HepG2 (cell line): ENCODE results near the gene LDLR. TPM values are rescaled to one million over a fixed set of nuclear protein-coding genes. Genes with fewer than 3 reads are reported as not detected.
A peak's percentile ranks its signal among the peaks of the same experiment; 100 is the strongest.

Source experiments
- ASH2L ChIP-seq: fragments of 300-600, 200-600 bp; sonication (generic); IDR thresholded peaks from 2 replicates; pipeline ENCODE4 v1.7.0; 2017; ENCODE audit warnings: low read depth, mild to moderate bottlenecking, moderate library complexity, mixed read lengths, low read length; ENCODE audit not compliant: insufficient read length
- BORCS8-MEF2B ChIP-seq: sonication (generic); formaldehyde crosslinking; IDR thresholded peaks from 2 replicates; pipeline ENCODE4 v1.8.0; 2022; ENCODE audit warnings: mild to moderate bottlenecking, missing genetic modification reagents
- HNRNPL ChIP-seq: fragments of 200-400 bp; formaldehyde crosslinking; IDR thresholded peaks from 2 replicates; pipeline ENCODE4 v1.6.1; 2017; ENCODE audit warnings: mild to moderate bottlenecking, low read depth, low read length
- NR2F1 ChIP-seq, 2 experiments: fragments of 450-650 bp in 1 of 2; formaldehyde crosslinking in 1 of 2; IDR thresholded peaks; 2 replicates each; pipeline versions ENCODE4 v1.5.0 to v1.6.1; 2016 to 2020; ENCODE audit warnings: mild to moderate bottlenecking in 1 of 2, missing compliant biosample characterization in 1 of 2, missing genetic modification reagents in 1 of 2, moderate library complexity in 1 of 2
- RAD21 ChIP-seq: fragments of 450-650 bp; formaldehyde crosslinking; IDR thresholded peaks from 2 replicates; pipeline ENCODE4 v1.5.0; 2020; ENCODE audit warnings: mild to moderate bottlenecking
- RBM22 ChIP-seq: fragments of 200-400 bp; formaldehyde crosslinking; optimal IDR thresholded peaks from 2 replicates; pipeline ENCODE3; 2017; ENCODE audit warnings: mild to moderate bottlenecking, low read length, moderate library complexity
- SALL1 ChIP-seq: sonication (generic); formaldehyde crosslinking; IDR thresholded peaks from 2 replicates; pipeline ENCODE4 v1.8.0; 2022; ENCODE audit warnings: mild to moderate bottlenecking, missing genetic modification reagents
- SRY ChIP-seq: sonication (generic); formaldehyde crosslinking; IDR thresholded peaks from 2 replicates; pipeline ENCODE4 v1.8.0; 2022; ENCODE audit warnings: mild to moderate bottlenecking, missing genetic modification reagents
- ZNF615 ChIP-seq: sonication (generic); formaldehyde crosslinking; IDR thresholded peaks from 2 replicates; pipeline ENCODE4 v1.5.0; 2020; ENCODE audit warnings: mild to moderate bottlenecking, missing genetic modification reagents, borderline replicate concordance
- polyA plus RNA-seq, 8 experiments: library from polyadenylated mRNA; depleted of rRNA in 3 of 8; stranded (reverse) in 7 of 8; unstranded in 1 of 8; fragments of >200 nt; fragmentation: Illumina TruSeq in 4 of 8; extraction: Trizol in 4 of 8; gene quantifications; 2 replicates each; pipeline versions ENCODE4 v1.2.1 to v1.2.3, GENCODE V29; 2011 to 2016; ENCODE audit warnings: low read depth in 4 of 8, missing spikeins in 1 of 8, mixed read lengths in 1 of 8; ENCODE audit not compliant: insufficient read depth in 1 of 8
- total RNA-seq, 5 experiments: library from RNA; depleted of rRNA; stranded (reverse); fragments of >200 nt; fragmentation: Illumina TruSeq; extraction: Trizol; gene quantifications; 2 replicates each; pipeline ENCODE4 v1.2.3, GENCODE V29; 2016; ENCODE audit warnings: low read depth in 1 of 5
- TF ChIP-seq, protein P1 (sequence below): sonication (generic); formaldehyde crosslinking; IDR thresholded peaks from 2 replicates; pipeline ENCODE4 v1.5.0; 2020; ENCODE audit warnings: mild to moderate bottlenecking, missing genetic modification reagents
- TF ChIP-seq, protein P2 (sequence below): sonication (generic); formaldehyde crosslinking; IDR thresholded peaks from 2 replicates; pipeline ENCODE4 v1.4.0; 2020; ENCODE audit warnings: missing genetic modification reagents

LDLR gene
- total and polyA plus RNA-seq, 2 of the 13 experiments (the other 11 are each of a cell fraction or from before 2014, with no cell fraction given) = 51.6 to 92.5 TPM

DNA sequence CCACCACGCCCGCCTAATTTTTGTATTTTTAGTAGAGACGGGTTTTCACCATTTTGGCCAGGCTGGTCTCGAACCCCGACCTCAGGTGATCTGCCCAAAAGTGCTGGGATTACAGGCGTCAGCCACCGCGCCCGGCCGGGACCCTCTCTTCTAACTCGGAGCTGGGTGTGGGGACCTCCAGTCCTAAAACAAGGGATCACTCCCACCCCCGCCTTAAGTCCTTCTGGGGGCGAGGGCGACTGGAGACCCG is 676 bp downstream of the LDLR start (continued):
- TF ChIP-seq RAD21 (peak; percentile 45; the same call in 1 of the 2 replicates), SALL1 (CRISPR knock-in tag) (0 out of 2 replicates have a peak, but pooled peaks have one; percentile 13), NR2F1 (CRISPR knock-in tag; IDR thresholded peaks at IDR 0.05) (peak in 1 of 2 experiments; percentile 53; a peak in 2 of 4 replicates), ZNF615 (CRISPR knock-in tag) (0 out of 2 replicates have a peak, but pooled peaks have one; percentile 19), RBM22 (peak; percentile 81), ASH2L (peak; percentile 13), HNRNPL (0 out of 2 replicates have a peak, but pooled peaks have one; percentile 63), SRY (CRISPR knock-in tag) (0 out of 2 replicates have a peak, but pooled peaks have one; percentile 21), BORCS8-MEF2B (CRISPR knock-in tag) (peak; percentile 28; the same call in 1 of the 2 replicates)
- TF ChIP-seq, protein P1, sequence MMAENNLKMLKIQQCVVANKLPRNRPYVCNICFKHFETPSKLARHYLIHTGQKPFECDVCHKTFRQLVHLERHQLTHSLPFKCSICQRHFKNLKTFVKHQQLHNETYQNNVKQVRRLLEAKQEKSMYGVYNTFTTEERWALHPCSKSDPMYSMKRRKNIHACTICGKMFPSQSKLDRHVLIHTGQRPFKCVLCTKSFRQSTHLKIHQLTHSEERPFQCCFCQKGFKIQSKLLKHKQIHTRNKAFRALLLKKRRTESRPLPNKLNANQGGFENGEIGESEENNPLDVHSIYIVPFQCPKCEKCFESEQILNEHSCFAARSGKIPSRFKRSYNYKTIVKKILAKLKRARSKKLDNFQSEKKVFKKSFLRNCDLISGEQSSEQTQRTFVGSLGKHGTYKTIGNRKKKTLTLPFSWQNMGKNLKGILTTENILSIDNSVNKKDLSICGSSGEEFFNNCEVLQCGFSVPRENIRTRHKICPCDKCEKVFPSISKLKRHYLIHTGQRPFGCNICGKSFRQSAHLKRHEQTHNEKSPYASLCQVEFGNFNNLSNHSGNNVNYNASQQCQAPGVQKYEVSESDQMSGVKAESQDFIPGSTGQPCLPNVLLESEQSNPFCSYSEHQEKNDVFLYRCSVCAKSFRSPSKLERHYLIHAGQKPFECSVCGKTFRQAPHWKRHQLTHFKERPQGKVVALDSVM = peak; percentile 11; the same call in 1 of the 2 replicates
- TF ChIP-seq, protein P2, sequence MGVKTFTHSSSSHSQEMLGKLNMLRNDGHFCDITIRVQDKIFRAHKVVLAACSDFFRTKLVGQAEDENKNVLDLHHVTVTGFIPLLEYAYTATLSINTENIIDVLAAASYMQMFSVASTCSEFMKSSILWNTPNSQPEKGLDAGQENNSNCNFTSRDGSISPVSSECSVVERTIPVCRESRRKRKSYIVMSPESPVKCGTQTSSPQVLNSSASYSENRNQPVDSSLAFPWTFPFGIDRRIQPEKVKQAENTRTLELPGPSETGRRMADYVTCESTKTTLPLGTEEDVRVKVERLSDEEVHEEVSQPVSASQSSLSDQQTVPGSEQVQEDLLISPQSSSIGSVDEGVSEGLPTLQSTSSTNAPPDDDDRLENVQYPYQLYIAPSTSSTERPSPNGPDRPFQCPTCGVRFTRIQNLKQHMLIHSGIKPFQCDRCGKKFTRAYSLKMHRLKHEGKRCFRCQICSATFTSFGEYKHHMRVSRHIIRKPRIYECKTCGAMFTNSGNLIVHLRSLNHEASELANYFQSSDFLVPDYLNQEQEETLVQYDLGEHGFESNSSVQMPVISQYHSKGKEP (CRISPR knock-in tag) = 0 out of 2 replicates have a peak, but pooled peaks have one; percentile 30
